ENCODE measurements around the gene ZBTB24. TPM values are rescaled to one million over a fixed set of nuclear protein-coding genes. Genes with fewer than 3 reads are reported as not detected.

ZBTB24 gene
- total and polyA plus RNA-seq, 2 donors (not counting 3 experiments of a cell fraction or from before 2014, with no cell fraction given): 1.9 to 6.2 TPM

DNA sequence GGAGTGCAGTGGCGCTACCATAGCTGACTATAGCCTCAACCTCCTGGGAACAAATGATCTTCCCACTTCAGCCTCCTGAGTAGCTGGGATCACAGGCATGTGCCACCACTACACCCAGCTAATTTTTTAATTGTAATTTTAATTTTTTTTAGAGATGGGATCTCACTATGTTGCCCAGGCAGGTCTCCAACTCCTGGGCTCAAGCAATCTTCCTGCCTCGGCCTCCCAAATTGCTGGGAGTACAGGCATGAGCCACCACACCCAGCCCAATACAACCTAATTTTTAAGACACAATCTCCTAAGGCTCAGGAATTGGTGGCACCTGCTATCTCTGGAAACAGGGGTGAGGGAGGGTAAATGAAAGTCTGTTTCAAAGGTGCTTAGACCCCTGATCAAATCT lies 5.8 kb downstream of the ZBTB24 start:
- Histone ChIP-seq H2AFZ (ENCODE audit: low read depth, low read length) (no peak overlapping the region), H3K9me1 (replicated peaks; ENCODE audit: control insufficient read depth, extremely low read depth, insufficient read depth, low read length) (no peaks in the 10 kb centered on the region), H3K79me2 (ENCODE audit: control insufficient read depth, insufficient read depth, low read length) (peaks cover 49% of the 10 kb centered on the region), H3K4me3 (replicated peaks in 1 of 3; ENCODE audit: insufficient read depth in 1 of 3, low read depth in 1 of 3, low read length in 3 of 3) (no peak overlapping the region), H3K36me3 (ENCODE audit: control insufficient read depth in 2 of 2, extremely low read depth in 1 of 2, insufficient read depth in 2 of 2, low read length in 2 of 2) (peaks cover 11 to 12% of the 10 kb centered on the region in 2 experiments), H3K9me3 (replicated peaks; ENCODE audit: control insufficient read depth, insufficient read depth, low read length) (no peaks in the 10 kb centered on the region), H3K27me3 (ENCODE audit: control insufficient read depth in 2 of 2, insufficient read depth in 2 of 2, low read length in 2 of 2) (no peaks in the 10 kb centered on the region), H3K9ac (replicated peaks; ENCODE audit: extremely low read depth, insufficient read depth, low read length) (no peak overlapping the region), H3K4me2 (ENCODE audit: insufficient read depth, low read length) (no peak overlapping the region), H3K4me1 (ENCODE audit: control insufficient read depth, extremely low read depth, insufficient read depth, low read length) (peaks cover 23% of the 10 kb centered on the region), H3K27ac (ENCODE audit: insufficient read depth, low read depth, low read length) (no peak overlapping the region), H4K20me1 (replicated peaks; ENCODE audit: control insufficient read depth, extremely low read depth, insufficient read depth, low read length) (no peaks in the 10 kb centered on the region)
- intact Hi-C loops (cut with micrococcal nuclease): no loop called here
- BruUV-seq (replicated peaks): no TSS peak
- no peak for DNase-seq (ENCODE audit: low read depth, low spot score)
- FAIRE-seq: no peak
- TF ChIP-seq GATA2 (IDR thresholded peaks at IDR 0.05; ENCODE audit: insufficient read depth, insufficient read length, low read depth, low read length): no peak
- no peak for TF ChIP-seq POLR2A (IDR thresholded peaks at IDR 0.05; ENCODE audit: low read depth, low read length)
- TF ChIP-seq POLR2AphosphoS5 (IDR thresholded peaks at IDR 0.05; ENCODE audit: insufficient read depth, low read depth, low read length): no peak
- TF ChIP-seq, protein P1, sequence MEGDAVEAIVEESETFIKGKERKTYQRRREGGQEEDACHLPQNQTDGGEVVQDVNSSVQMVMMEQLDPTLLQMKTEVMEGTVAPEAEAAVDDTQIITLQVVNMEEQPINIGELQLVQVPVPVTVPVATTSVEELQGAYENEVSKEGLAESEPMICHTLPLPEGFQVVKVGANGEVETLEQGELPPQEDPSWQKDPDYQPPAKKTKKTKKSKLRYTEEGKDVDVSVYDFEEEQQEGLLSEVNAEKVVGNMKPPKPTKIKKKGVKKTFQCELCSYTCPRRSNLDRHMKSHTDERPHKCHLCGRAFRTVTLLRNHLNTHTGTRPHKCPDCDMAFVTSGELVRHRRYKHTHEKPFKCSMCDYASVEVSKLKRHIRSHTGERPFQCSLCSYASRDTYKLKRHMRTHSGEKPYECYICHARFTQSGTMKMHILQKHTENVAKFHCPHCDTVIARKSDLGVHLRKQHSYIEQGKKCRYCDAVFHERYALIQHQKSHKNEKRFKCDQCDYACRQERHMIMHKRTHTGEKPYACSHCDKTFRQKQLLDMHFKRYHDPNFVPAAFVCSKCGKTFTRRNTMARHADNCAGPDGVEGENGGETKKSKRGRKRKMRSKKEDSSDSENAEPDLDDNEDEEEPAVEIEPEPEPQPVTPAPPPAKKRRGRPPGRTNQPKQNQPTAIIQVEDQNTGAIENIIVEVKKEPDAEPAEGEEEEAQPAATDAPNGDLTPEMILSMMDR (IDR thresholded peaks at IDR 0.05; ENCODE audit: extremely low read depth in 1 of 2, insufficient read depth in 1 of 2, low read depth in 1 of 2, low read length in 2 of 2): no peak
- TF ChIP-seq FOS (IDR thresholded peaks at IDR 0.05; ENCODE audit: borderline replicate concordance, insufficient read depth, low read length): no peak
- TF ChIP-seq, protein P2, sequence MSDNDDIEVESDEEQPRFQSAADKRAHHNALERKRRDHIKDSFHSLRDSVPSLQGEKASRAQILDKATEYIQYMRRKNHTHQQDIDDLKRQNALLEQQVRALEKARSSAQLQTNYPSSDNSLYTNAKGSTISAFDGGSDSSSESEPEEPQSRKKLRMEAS (IDR thresholded peaks at IDR 0.05; ENCODE audit: insufficient read depth, insufficient read length): no peak
- POLR2A ChIA-PET: no interaction called here
- CTCF ChIA-PET: no interaction called here
- dilution Hi-C loops (cut with MboI; ENCODE audit: extremely low pct_ligation_motif_present, low sequenced_read_pairs): no loop called here

Measured in endothelial cell of umbilical vein (primary cell).